Lung (tissue), 12 donors: ENCODE results near the gene MGAT3. TPM values are rescaled to one million over a fixed set of nuclear protein-coding genes. Genes with fewer than 3 reads are reported as not detected.

Source experiments
- ATAC-seq: fragments of 200-7000 bp; cut with Tn5 transposase; one replicate; pipeline ENCODE4 v1.9.1; 2020; ENCODE audit warnings: moderate number of reproducible peaks; ENCODE audit not compliant: insufficient read depth, low FRiP score
- DNase-seq, 3 donors: peaks; one replicate each; pipeline ENCODE4 v3.0.0-alpha.2; 2013 to 2017
- H3K27ac ChIP-seq, 2 donors: one replicate each; pipeline ENCODE4 v1.5.1; 2013; ENCODE audit warnings: mild to moderate bottlenecking in 2 of 2, moderate library complexity in 2 of 2, control low read depth in 1 of 2, inconsistent platforms in 1 of 2, low read depth in 1 of 2, low read length in 1 of 2
- H3K27me3 ChIP-seq, 3 donors: one replicate each; pipeline ENCODE4 v1.5.1; 2013; ENCODE audit warnings: low read length in 2 of 3; ENCODE audit not compliant: control insufficient read depth in 3 of 3, insufficient read depth in 3 of 3
- H3K36me3 ChIP-seq, 4 donors: one replicate each; pipeline ENCODE4 v1.5.1; 2013; ENCODE audit warnings: low read length in 4 of 4, mild to moderate bottlenecking in 1 of 4, moderate library complexity in 1 of 4; ENCODE audit not compliant: control insufficient read depth in 4 of 4, insufficient read depth in 4 of 4
- H3K4me1 ChIP-seq, 5 donors: one replicate each; pipeline ENCODE4 v1.5.1; 2013; ENCODE audit warnings: low read length in 5 of 5, mild to moderate bottlenecking in 2 of 5, moderate library complexity in 1 of 5; ENCODE audit not compliant: control insufficient read depth in 5 of 5, insufficient read depth in 5 of 5
- H3K4me3 ChIP-seq: one replicate; pipeline ENCODE4 v1.5.1; 2013; ENCODE audit warnings: mild to moderate bottlenecking, control low read depth, moderate library complexity
- H3K9ac ChIP-seq, 2 donors: one replicate each; pipeline ENCODE4 v1.5.1; 2013; ENCODE audit warnings: low read length in 2 of 2, control low read depth in 1 of 2; ENCODE audit not compliant: insufficient read depth in 1 of 2
- H3K9me3 ChIP-seq, 4 donors: one replicate each; pipeline ENCODE4 v1.5.1; 2013; ENCODE audit warnings: low read length in 3 of 4, mild to moderate bottlenecking in 1 of 4, moderate library complexity in 1 of 4; ENCODE audit not compliant: control insufficient read depth in 4 of 4, insufficient read depth in 3 of 4
- CTCF ChIP-seq: IDR thresholded peaks from 2 replicates; pipeline ENCODE4 v1.5.1; 2012; ENCODE audit warnings: mild to moderate bottlenecking; ENCODE audit errors: control extremely low read depth, extremely low read depth
- WGBS, 2 donors: extraction: QIAGEN DNeasy Blood & Tissue Kit; methylation state at CpG; one replicate each; pipeline ENCODE4 v1.1.7; 2013; 5-methylcytosine and 5-hydroxymethylcytosine counted together
- polyA plus RNA-seq, 2 donors: library from polyadenylated mRNA; stranded (reverse); fragments of 200-250 nt; gene quantifications; one replicate each; pipeline ENCODE4 v1.2.1, GENCODE V29; 2013
- total RNA-seq, 2 donors: library from RNA; depleted of rRNA in 1 of 2; stranded (reverse); fragments of >200 nt in 1 of 2; gene quantifications; one replicate each; pipeline ENCODE4 v1.2.1, GENCODE V29; 2014 to 2021
- donor health status: control.
- donor health status: control.
- donor health status: Bipolar disorder and iron deficiency.
- donor health status: healthy.
- donor health status: DM: yes; HTN: yes; CAD: no.

The MGAT3 gene
- total and polyA plus RNA-seq, 4 donors: 5.6 to 19.4 (median 5.9) TPM

GRCh38 chr22:39433476-39434242 lies 23.2 kb upstream of the MGAT3 start:
- H3K4me1 ChIP-seq: peaks cover 0 to 14% (median 8%) of the 10 kb centered on the region in 5 donors
- TF ChIP-seq CTCF: no peak
- WGBS, 2 donors: 88 to 91% methylated on average over 31 of the region's 31 CpGs
- peaks cover 0 to 31% (median 14%) of the 10 kb centered on the region in 4 donors for H3K36me3 ChIP-seq
- DNase-seq: no peak
- ATAC-seq: no peak
- no peaks in the 10 kb centered on the region for H3K27me3 ChIP-seq
- no peaks in the 10 kb centered on the region for H3K9me3 ChIP-seq
- no peak overlapping the region for H3K4me3 ChIP-seq
- no peak overlapping the region for H3K27ac ChIP-seq
- no peak overlapping the region for H3K9ac ChIP-seq

GRCh38 chr22:39434243-39434653 lies 22.6 kb upstream of the MGAT3 start:
- ATAC-seq (no peak), DNase-seq (no peak)
- WGBS, 2 donors: 84 to 91% methylated on average over 18 of the region's 18 CpGs
- Histone ChIP-seq H3K9me3 (no peaks in the 10 kb centered on the region), H3K4me1 (peaks cover 0 to 14% (median 8%) of the 10 kb centered on the region in 5 donors), H3K27me3 (no peaks in the 10 kb centered on the region), H3K9ac (no peak overlapping the region), H3K4me3 (no peak overlapping the region), H3K36me3 (peaks cover 0 to 25% (median 12%) of the 10 kb centered on the region in 4 donors), H3K27ac (no peak overlapping the region)
- no peak for TF ChIP-seq CTCF

DNA sequence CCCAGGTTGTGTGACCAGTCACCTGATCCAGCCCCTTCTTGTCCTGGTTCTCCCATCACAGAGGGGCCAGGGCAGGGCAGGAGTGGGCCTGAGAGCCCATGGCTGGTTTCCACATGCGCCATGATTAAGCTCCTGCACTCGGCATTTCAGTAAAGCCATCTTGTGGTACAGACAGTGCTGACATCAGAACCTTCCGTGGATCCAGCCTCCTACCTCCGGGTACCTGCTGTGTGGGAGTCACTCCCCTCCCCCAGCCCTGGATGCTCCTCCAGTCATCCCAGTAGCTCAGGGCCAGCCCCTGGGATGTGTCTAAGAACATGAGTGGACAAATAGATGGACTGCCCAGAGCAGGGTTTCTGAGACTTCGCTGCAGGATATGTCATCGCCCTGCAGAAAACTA lies 22.1 kb upstream of the MGAT3 start:
- 88 to 93% methylated on average over 6 of the region's 6 CpGs for WGBS, 2 donors
- Histone ChIP-seq H3K4me3 (no peak overlapping the region), H3K9ac (no peak overlapping the region), H3K27me3 (no peaks in the 10 kb centered on the region), H3K36me3 (peaks cover 0 to 25% (median 11%) of the 10 kb centered on the region in 4 donors), H3K27ac (no peak overlapping the region), H3K9me3 (no peaks in the 10 kb centered on the region), H3K4me1 (peaks cover 0 to 14% (median 8%) of the 10 kb centered on the region in 5 donors)
- ATAC-seq (no peak), DNase-seq (no peak)
- no peak for TF ChIP-seq CTCF
